HEK293 (cell line): ENCODE results near the gene TPGS2.

Experiments used
- GFI1B ChIP-seq: fragments of 450-650 bp; formaldehyde crosslinking; IDR thresholded peaks from 2 replicates; pipeline ENCODE4 v1.5.1; 2016; ENCODE audit warnings: missing biosample characterization, missing genetic modification characterization
- GLI2 ChIP-seq: fragments of 450-650 bp; formaldehyde crosslinking; IDR thresholded peaks from 2 replicates; pipeline ENCODE4; 2017; ENCODE audit warnings: missing biosample characterization, missing genetic modification characterization, low read depth, borderline replicate concordance
- GLIS2 ChIP-seq: fragments of 450-650 bp; formaldehyde crosslinking; IDR thresholded peaks from 2 replicates; pipeline ENCODE4 v1.5.1; 2016; ENCODE audit warnings: missing biosample characterization, missing genetic modification characterization
- HOXA7 ChIP-seq: sonication (generic); formaldehyde crosslinking; IDR thresholded peaks from 2 replicates; pipeline ENCODE4 v1.8.1; 2022; ENCODE audit warnings: missing genetic modification reagents, borderline replicate concordance
- IKZF3 ChIP-seq: fragments of 450-650 bp; IDR thresholded peaks from 2 replicates; pipeline ENCODE4 v1.5.0; 2018; ENCODE audit warnings: missing biosample characterization, mild to moderate bottlenecking, missing genetic modification characterization, moderate library complexity
- KLF7 ChIP-seq: fragments of 450-650 bp; formaldehyde crosslinking; IDR thresholded peaks from 2 replicates; pipeline ENCODE4 v1.5.1; 2016; ENCODE audit warnings: missing biosample characterization, missing genetic modification characterization, borderline replicate concordance
- MEIS1 ChIP-seq: sonication (generic); formaldehyde crosslinking; IDR thresholded peaks from 2 replicates; pipeline ENCODE4 v1.8.1; 2022; ENCODE audit warnings: missing genetic modification reagents, mild to moderate bottlenecking, borderline replicate concordance
- OVOL3 ChIP-seq: fragments of 450-650 bp; formaldehyde crosslinking; IDR thresholded peaks from 2 replicates; pipeline ENCODE4 v1.5.1; 2016; ENCODE audit warnings: missing biosample characterization, missing genetic modification characterization
- RBAK ChIP-seq: fragments of 450-650 bp; formaldehyde crosslinking; IDR thresholded peaks from 2 replicates; pipeline ENCODE4 v1.5.1; 2016; ENCODE audit warnings: missing biosample characterization, missing genetic modification characterization
- SP7 ChIP-seq: fragments of 450-650 bp; formaldehyde crosslinking; IDR thresholded peaks from 2 replicates; pipeline ENCODE4 v1.5.1; 2016; ENCODE audit warnings: missing biosample characterization, missing genetic modification characterization
- YY2 ChIP-seq: fragments of 450-650 bp; formaldehyde crosslinking; IDR thresholded peaks from 2 replicates; pipeline ENCODE4 v1.5.1; 2016; ENCODE audit warnings: missing biosample characterization, missing genetic modification characterization
- ZBTB1 ChIP-seq: fragments of 450-650 bp; formaldehyde crosslinking; IDR thresholded peaks from 2 replicates; pipeline ENCODE4 v1.5.1; 2016; ENCODE audit warnings: missing biosample characterization, missing genetic modification characterization
- ZBTB20 ChIP-seq: fragments of 450-650 bp; formaldehyde crosslinking; IDR thresholded peaks from 2 replicates; pipeline ENCODE4 v1.5.1; 2016; ENCODE audit warnings: missing biosample characterization, missing genetic modification characterization
- ZFP3 ChIP-seq: fragments of 450-650 bp; formaldehyde crosslinking; IDR thresholded peaks from 2 replicates; pipeline ENCODE4 v1.5.1; 2016; ENCODE audit warnings: low read depth, missing biosample characterization, missing genetic modification characterization
- ZFP69B ChIP-seq: fragments of 450-650 bp; formaldehyde crosslinking; IDR thresholded peaks from 2 replicates; pipeline ENCODE4 v1.5.1; 2016; ENCODE audit warnings: missing biosample characterization, missing genetic modification characterization
- ZIC2 ChIP-seq: fragments of 450-650 bp; formaldehyde crosslinking; IDR thresholded peaks from 2 replicates; pipeline ENCODE4 v1.5.1; 2016; ENCODE audit warnings: missing biosample characterization, missing genetic modification characterization
- ZNF10 ChIP-seq: fragments of 450-650 bp; formaldehyde crosslinking; IDR thresholded peaks from 2 replicates; pipeline ENCODE4 v1.5.1; 2017; ENCODE audit warnings: missing biosample characterization, missing genetic modification characterization
- ZNF138 ChIP-seq: fragments of 450-650 bp; formaldehyde crosslinking; IDR thresholded peaks from 2 replicates; pipeline ENCODE4 v1.5.1; 2016; ENCODE audit warnings: missing biosample characterization, missing genetic modification characterization, borderline replicate concordance
- ZNF157 ChIP-seq: fragments of 450-650 bp; formaldehyde crosslinking; IDR thresholded peaks from 2 replicates; pipeline ENCODE4 v1.5.1; 2016; ENCODE audit warnings: missing biosample characterization, missing genetic modification characterization
- ZNF175 ChIP-seq: fragments of 450-650 bp; formaldehyde crosslinking; IDR thresholded peaks from 2 replicates; pipeline ENCODE4 v1.5.1; 2016; ENCODE audit warnings: missing biosample characterization, missing genetic modification characterization
- ZNF23 ChIP-seq: fragments of 450-650 bp; formaldehyde crosslinking; IDR thresholded peaks from 2 replicates; pipeline ENCODE4 v1.5.1; 2016; ENCODE audit warnings: missing biosample characterization, missing genetic modification characterization, borderline replicate concordance
- ZNF311 ChIP-seq: fragments of 450-650 bp; formaldehyde crosslinking; IDR thresholded peaks from 2 replicates; pipeline ENCODE4 v1.5.1; 2017; ENCODE audit warnings: missing biosample characterization, missing genetic modification characterization, borderline replicate concordance
- ZNF501 ChIP-seq: fragments of 450-650 bp; formaldehyde crosslinking; IDR thresholded peaks from 2 replicates; pipeline ENCODE4 v1.5.1; 2016; ENCODE audit warnings: missing biosample characterization, missing genetic modification characterization
- ZNF530 ChIP-seq: fragments of 450-650 bp; formaldehyde crosslinking; IDR thresholded peaks from 2 replicates; pipeline ENCODE4 v1.5.1; 2016; ENCODE audit warnings: low read depth, missing biosample characterization, missing genetic modification characterization
- ZNF544 ChIP-seq: fragments of 450-650 bp; formaldehyde crosslinking; IDR thresholded peaks from 2 replicates; pipeline ENCODE4 v1.5.0; 2017; ENCODE audit warnings: missing biosample characterization, missing genetic modification characterization
- ZNF548 ChIP-seq: fragments of 450-650 bp; formaldehyde crosslinking; IDR thresholded peaks from 2 replicates; pipeline ENCODE4 v1.5.1; 2016; ENCODE audit warnings: missing biosample characterization, missing genetic modification characterization
- ZNF555 ChIP-seq: fragments of 450-650 bp; formaldehyde crosslinking; conservative IDR thresholded peaks from 2 replicates; pipeline ENCODE4 v1.5.1; 2017; ENCODE audit warnings: missing biosample characterization, mild to moderate bottlenecking, missing genetic modification characterization, inconsistent platforms
- ZNF571 ChIP-seq: fragments of 450-650 bp; formaldehyde crosslinking; IDR thresholded peaks from 2 replicates; pipeline ENCODE4 v1.5.0; 2017; ENCODE audit warnings: missing biosample characterization, missing genetic modification characterization
- ZNF670 ChIP-seq: fragments of 450-650 bp; formaldehyde crosslinking; IDR thresholded peaks from 2 replicates; pipeline ENCODE4 v1.5.1; 2016; ENCODE audit warnings: missing biosample characterization, missing genetic modification characterization, low read depth
- ZNF677 ChIP-seq: fragments of 450-650 bp; IDR thresholded peaks from 2 replicates; pipeline ENCODE4 v1.5.0; 2018; ENCODE audit warnings: missing biosample characterization, mild to moderate bottlenecking, missing genetic modification characterization, moderate library complexity
- ZNF747 ChIP-seq: fragments of 450-650 bp; formaldehyde crosslinking; IDR thresholded peaks from 2 replicates; pipeline ENCODE4 v1.5.1; 2016; ENCODE audit warnings: missing biosample characterization, missing genetic modification characterization
- ZNF843 ChIP-seq: fragments of 450-650 bp; formaldehyde crosslinking; IDR thresholded peaks from 2 replicates; pipeline ENCODE4 v1.5.1; 2016; ENCODE audit warnings: missing biosample characterization, missing genetic modification characterization
- ZSCAN23 ChIP-seq: fragments of 450-650 bp; formaldehyde crosslinking; IDR thresholded peaks from 2 replicates; pipeline ENCODE4 v1.5.1; 2016; ENCODE audit warnings: missing biosample characterization, missing genetic modification characterization
- TF ChIP-seq, protein P1 (sequence below): fragments of 450-650 bp; formaldehyde crosslinking; IDR thresholded peaks from 2 replicates; pipeline ENCODE4 v1.5.1; 2016; ENCODE audit warnings: missing biosample characterization, missing genetic modification characterization
- TF ChIP-seq, protein P2 (sequence below): fragments of 450-650 bp; formaldehyde crosslinking; IDR thresholded peaks from 2 replicates; pipeline ENCODE4 v1.5.1; 2016; ENCODE audit warnings: missing biosample characterization, missing genetic modification characterization, low read depth
- TF ChIP-seq, protein P3 (sequence below): fragments of 450-650 bp; formaldehyde crosslinking; IDR thresholded peaks from 2 replicates; pipeline ENCODE4 v1.5.1; 2016; ENCODE audit warnings: missing biosample characterization, missing genetic modification characterization
- TF ChIP-seq, protein P4 (sequence below): fragments of 450-650 bp; formaldehyde crosslinking; IDR thresholded peaks from 2 replicates; pipeline ENCODE4 v1.5.1; 2017; ENCODE audit warnings: missing biosample characterization, missing genetic modification characterization

The TPGS2 gene

GRCh38 chr18:36828630-36829361 is at the start of gene TPGS2, which contains the start of gene KIAA1328 (continued):
- TF ChIP-seq ZBTB1 (tag by site-specific recombination) (no peak), ZIC2 (tag by site-specific recombination) (no peak; the same call in 1 of the 2 replicates), IKZF3 (peak; percentile 39; the same call in 1 of the 2 replicates), OVOL3 (tag by site-specific recombination) (no peak), ZNF157 (tag by site-specific recombination) (no peak), ZNF571 (no peak), RBAK (tag by site-specific recombination) (no peak), SP7 (tag by site-specific recombination) (peak; percentile 10; the same call in 1 of the 2 replicates), YY2 (peak; percentile 57), ZBTB20 (tag by site-specific recombination) (peak; percentile 92), ZNF175 (no peak), MEIS1 (CRISPR knock-in tag) (no peak), KLF7 (tag by site-specific recombination) (peak; percentile 72; the same call in 1 of the 2 replicates), ZNF23 (tag by site-specific recombination) (no peak), ZNF501 (tag by site-specific recombination) (peak; percentile 85), ZNF677 (no peak), ZFP3 (tag by site-specific recombination) (no peak), ZNF311 (no peak), GLIS2 (tag by site-specific recombination) (peak; percentile 82), ZNF530 (tag by site-specific recombination) (no peak), ZFP69B (tag by site-specific recombination) (no peak), ZNF843 (tag by site-specific recombination) (peak; percentile 62; the same call in 1 of the 2 replicates), ZNF544 (tag by site-specific recombination) (no peak), ZNF747 (no peak), ZNF555 (tag by site-specific recombination) (no peak), ZSCAN23 (no peak), GLI2 (no peak), ZNF138 (tag by site-specific recombination) (no peak), ZNF548 (tag by site-specific recombination) (no peak), ZNF670 (tag by site-specific recombination) (no peak), GFI1B (tag by site-specific recombination) (no peak), HOXA7 (CRISPR knock-in tag) (no peak), ZNF10 (tag by site-specific recombination) (no peak)
- TF ChIP-seq, protein P1, sequence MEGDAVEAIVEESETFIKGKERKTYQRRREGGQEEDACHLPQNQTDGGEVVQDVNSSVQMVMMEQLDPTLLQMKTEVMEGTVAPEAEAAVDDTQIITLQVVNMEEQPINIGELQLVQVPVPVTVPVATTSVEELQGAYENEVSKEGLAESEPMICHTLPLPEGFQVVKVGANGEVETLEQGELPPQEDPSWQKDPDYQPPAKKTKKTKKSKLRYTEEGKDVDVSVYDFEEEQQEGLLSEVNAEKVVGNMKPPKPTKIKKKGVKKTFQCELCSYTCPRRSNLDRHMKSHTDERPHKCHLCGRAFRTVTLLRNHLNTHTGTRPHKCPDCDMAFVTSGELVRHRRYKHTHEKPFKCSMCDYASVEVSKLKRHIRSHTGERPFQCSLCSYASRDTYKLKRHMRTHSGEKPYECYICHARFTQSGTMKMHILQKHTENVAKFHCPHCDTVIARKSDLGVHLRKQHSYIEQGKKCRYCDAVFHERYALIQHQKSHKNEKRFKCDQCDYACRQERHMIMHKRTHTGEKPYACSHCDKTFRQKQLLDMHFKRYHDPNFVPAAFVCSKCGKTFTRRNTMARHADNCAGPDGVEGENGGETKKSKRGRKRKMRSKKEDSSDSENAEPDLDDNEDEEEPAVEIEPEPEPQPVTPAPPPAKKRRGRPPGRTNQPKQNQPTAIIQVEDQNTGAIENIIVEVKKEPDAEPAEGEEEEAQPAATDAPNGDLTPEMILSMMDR (tag by site-specific recombination), result peak; percentile 95
- TF ChIP-seq, protein P2, sequence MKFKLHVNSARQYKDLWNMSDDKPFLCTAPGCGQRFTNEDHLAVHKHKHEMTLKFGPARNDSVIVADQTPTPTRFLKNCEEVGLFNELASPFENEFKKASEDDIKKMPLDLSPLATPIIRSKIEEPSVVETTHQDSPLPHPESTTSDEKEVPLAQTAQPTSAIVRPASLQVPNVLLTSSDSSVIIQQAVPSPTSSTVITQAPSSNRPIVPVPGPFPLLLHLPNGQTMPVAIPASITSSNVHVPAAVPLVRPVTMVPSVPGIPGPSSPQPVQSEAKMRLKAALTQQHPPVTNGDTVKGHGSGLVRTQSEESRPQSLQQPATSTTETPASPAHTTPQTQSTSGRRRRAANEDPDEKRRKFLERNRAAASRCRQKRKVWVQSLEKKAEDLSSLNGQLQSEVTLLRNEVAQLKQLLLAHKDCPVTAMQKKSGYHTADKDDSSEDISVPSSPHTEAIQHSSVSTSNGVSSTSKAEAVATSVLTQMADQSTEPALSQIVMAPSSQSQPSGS (tag by site-specific recombination), result no peak
- TF ChIP-seq, protein P3, sequence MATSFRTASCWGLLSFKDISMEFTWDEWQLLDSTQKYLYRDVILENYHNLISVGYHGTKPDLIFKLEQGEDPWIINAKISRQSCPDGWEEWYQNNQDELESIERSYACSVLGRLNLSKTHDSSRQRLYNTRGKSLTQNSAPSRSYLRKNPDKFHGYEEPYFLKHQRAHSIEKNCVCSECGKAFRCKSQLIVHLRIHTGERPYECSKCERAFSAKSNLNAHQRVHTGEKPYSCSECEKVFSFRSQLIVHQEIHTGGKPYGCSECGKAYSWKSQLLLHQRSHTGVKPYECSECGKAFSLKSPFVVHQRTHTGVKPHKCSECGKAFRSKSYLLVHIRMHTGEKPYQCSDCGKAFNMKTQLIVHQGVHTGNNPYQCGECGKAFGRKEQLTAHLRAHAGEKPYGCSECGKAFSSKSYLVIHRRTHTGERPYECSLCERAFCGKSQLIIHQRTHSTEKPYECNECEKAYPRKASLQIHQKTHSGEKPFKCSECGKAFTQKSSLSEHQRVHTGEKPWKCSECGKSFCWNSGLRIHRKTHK, result no peak
- TF ChIP-seq, protein P4, sequence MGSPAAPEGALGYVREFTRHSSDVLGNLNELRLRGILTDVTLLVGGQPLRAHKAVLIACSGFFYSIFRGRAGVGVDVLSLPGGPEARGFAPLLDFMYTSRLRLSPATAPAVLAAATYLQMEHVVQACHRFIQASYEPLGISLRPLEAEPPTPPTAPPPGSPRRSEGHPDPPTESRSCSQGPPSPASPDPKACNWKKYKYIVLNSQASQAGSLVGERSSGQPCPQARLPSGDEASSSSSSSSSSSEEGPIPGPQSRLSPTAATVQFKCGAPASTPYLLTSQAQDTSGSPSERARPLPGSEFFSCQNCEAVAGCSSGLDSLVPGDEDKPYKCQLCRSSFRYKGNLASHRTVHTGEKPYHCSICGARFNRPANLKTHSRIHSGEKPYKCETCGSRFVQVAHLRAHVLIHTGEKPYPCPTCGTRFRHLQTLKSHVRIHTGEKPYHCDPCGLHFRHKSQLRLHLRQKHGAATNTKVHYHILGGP (tag by site-specific recombination), result no peak
